HG02973 (cell line): ENCODE data around the gene PNMA1.

Experiments used
- ATAC-seq: cut with Tn5 transposase; IDR thresholded peaks from one replicate; pipeline ENCODE4 v1.9.1; 2021; ENCODE audit warnings: moderate library complexity; ENCODE audit not compliant: unreplicated experiment

The PNMA1 gene

DNA sequence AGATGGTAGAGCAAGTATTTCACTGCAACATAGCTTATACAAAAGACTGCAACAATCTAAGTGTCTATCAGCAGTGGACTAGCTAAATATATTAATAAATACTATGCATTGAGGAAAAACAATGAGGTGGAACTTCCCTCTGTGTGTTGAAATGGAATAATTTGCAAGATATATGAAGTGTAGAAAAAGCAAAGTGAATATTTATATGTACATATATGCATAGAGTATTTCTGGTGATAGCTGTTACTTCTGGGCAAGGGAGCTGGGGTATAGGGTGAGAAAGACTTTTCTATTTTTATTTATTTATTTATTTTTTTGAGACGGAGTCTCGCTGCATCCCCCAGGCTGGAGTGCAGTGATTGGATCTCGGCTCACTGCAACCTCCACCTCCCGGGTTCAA lies 35.5 kb downstream of the PNMA1 start:
- no peak for ATAC-seq

DNA sequence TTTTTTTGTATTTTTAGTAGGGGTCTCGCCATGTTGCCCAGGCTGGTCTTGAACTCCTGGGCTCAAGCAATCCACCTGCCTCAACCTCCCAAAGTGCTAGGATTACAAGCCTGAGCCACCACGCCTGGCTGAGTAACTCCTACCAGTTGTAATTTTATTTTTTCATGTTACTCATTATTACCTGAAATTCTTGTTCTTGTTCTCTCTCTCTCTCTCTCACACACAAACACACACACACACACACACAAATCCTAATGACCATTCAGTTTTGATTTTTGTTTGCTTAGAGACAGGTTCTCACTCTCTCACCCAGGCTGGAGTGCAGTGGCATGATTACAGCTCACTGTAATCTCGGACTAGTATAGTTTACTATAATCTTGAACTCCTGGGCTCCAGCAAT lies 39.2 kb downstream of the PNMA1 start:
- no peak for ATAC-seq

DNA sequence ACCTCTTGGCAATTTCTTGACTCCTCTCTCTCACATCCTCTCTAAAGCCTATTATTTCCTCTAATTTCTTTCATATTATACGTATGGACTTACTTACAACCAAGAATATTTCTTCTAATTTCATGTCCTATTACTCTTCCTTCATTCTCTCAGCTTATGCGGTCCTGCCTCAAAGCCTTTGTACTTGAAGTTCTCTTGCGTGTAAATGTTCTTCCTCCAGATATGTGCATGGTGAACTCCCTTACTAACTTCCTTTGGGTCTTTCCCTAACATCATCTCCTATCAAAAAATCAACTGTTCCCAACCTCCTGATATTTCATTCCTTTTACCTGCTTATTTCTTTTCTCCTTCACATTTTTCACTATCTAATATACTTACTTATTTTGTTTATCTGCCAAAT lies 46.3 kb downstream of the PNMA1 start:
- ATAC-seq, result no peak

DNA sequence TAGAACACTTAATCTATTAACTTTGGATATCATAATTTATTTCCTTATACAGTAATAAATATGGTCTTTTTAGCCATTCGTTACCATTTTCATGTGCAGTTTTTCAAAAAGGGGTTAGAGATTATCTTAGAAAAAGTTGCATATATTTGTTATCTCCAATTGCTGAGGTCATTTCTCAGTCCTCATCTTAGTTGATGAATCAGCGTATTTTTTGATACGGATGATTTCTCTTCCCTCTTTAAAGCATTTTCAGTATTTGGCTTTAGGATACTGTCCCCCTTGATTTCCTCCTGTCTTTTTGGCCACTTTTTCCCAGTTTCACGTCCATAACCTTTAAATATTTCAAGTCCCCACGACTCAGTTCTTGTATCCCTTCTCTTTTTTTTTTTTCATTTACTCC lies 47.6 kb downstream of the PNMA1 start:
- no peak for ATAC-seq

DNA sequence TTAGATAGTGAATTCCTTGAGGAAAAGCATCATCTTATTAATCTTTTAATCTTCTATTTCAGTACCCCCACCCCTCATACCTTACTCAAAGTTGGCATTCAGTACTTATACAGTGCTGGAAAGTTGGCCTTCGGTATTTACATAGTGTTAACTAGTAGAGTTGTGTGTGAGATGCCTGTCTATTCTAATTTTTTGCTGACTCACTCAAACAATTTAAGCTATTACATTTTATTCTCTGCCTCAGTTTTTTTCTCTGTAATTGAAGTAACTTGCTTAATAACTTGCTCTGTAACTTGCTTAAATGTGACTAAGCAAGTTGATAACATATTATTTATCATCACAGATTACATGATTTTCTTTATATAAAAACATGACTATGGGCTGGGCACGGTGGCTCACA lies 49.1 kb downstream of the PNMA1 start:
- ATAC-seq, result no peak

DNA sequence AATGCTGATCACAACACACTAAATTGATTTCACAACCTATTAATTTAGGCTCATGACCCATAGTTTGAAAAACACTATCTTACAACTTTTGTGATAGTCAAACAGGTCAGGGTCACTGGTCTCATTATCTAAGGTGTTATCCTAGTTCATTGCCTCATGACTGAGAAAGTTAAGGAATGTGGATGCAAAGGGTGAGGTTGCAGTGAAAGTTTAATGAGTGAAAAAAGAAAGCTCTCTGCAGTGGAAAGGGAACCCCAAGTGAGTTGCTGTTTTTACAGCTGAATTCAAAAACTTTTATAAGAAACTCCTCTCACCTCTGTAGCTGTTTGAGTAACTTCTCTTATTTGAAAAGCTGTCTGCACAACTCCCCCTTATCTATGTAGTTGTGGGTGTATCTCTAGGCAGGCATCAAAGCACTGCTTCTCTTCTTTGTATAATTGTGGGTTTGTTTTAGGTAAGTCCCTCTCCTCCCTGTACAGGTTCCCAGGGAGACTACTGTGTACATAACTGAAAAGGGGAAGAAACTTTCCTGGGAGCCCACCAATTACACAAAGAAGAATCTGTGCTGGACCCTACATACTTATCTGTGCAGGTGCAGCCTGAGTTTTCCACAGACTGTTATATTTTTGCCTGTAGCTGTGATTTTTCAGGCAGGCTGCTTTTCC lies 50.5 kb downstream of the PNMA1 start:
- ATAC-seq, result no peak

DNA sequence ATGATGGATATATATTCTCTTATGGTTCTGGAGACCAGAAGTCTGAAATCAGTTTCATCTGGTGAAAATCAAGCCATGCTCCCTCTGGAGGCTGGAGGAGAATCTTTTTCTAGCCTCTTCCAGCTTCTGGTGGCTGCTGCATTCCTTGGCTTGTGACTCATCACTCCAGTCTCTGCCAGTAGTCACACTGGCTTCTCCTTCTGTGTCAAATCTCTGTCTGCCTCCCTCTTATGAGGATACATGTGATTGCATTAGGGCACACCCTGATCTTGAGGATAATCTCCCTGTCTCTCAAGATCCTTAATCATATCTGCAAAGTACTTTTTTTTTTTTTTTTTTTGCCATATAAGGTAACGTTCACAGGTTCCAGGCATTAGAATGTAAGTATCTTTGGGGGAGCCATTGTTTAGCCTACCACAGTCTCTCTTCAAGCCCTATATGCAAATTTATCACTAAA lies 51.7 kb downstream of the PNMA1 start:
- ATAC-seq, result no peak

DNA sequence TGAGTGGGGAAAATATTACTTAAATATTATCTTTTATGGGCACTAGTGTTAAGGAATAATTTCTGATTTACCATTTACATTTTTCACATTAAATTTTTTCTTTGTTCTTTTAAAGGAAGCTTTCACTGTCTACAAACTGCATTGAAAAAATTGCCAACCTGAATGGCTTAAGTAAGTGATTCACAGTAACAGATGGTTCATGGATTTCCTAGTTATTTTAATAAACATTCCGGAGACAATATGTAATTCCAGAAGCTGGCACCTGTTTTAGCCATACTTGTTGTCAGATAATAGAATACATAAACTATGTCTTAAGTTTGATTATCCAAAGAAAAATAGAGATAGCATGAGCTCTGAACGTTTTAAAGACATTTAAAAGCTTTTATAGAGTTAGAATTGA lies 52.3 kb downstream of the PNMA1 start:
- no peak for ATAC-seq
